GM18507 (cell line): ENCODE measurements around the gene ADARB2.

Experiments
- DNase-seq: peaks from one replicate; pipeline ENCODE4 v3.0.0; 2011; ENCODE audit warnings: low read depth; ENCODE audit not compliant: insufficient read length; ENCODE audit errors: extremely low spot score
- FAIRE-seq: peaks from 2 replicates; lab custom pipeline; 2011; peaks lifted over from hg19 to GRCh38; lab: Jason Lieb, UNC

ADARB2 gene

DNA sequence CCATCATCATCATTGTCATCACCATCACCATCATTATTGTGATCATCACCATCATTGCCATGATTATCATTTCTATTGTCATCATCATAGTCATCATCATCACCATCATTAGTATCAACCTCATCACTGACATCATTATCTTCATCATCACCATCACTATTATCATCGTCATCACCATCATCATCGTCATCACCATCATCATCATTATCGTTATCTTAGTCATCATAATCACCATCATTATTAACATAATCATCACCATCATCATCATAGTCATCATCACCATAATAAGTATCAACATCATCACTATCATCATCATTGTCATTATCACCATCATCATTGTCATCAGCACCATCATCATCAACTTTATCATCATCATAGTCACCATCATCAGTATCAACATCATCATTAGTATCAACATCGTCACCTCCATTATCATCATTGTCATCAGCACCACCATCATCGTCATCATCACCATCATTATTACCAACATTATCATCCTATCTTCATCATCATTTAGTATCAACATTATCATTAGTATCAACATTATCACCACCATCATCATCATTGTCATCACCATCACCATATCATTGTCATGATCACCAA, 241.3 kb downstream of the ADARB2 start:
- FAIRE-seq = peak; percentile 62
- DNase-seq = no peak

GRCh38 chr10:1492641-1493040, 244.7 kb downstream of the ADARB2 start:
- FAIRE-seq (no peak), DNase-seq (no peak)

GRCh38 chr10:1491901-1492300, 245.4 kb downstream of the ADARB2 start:
- no peak for DNase-seq
- FAIRE-seq = no peak

GRCh38 chr10:1489801-1490200, 247.5 kb downstream of the ADARB2 start:
- FAIRE-seq (peak; percentile 15), DNase-seq (no peak)

DNA sequence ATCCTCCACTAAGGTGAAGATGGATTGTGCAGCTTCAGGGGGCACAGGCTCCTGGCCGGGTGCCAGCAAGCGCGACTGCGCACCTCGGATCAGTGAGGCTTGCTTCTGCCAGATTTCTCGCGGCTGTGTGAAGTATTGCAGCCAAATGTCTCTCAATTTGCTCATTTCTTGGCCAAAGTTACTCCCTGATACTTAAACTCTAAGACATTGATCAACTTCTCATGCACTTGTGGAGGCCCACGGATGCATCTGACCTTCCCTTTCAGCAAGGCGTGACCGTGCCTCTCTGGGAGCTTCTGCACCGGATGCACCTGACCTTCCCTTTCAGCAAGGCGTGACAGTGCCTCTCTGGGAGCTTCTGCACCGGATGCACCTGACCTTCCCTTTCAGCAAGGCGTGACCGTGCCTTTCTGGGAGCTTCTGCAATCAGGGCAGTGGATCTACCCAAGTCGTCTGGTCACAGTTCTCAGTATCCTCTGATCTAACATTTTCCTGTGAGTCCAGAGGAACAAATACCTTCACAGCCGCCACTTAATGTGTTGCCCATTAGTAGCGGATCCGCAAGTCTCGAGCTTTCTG, 248.3 kb downstream of the ADARB2 start:
- peak; percentile 100 for FAIRE-seq
- DNase-seq = peak; percentile 39

GRCh38 chr10:1486841-1487687, 250.3 kb downstream of the ADARB2 start:
- no peak for DNase-seq
- FAIRE-seq = no peak

DNA sequence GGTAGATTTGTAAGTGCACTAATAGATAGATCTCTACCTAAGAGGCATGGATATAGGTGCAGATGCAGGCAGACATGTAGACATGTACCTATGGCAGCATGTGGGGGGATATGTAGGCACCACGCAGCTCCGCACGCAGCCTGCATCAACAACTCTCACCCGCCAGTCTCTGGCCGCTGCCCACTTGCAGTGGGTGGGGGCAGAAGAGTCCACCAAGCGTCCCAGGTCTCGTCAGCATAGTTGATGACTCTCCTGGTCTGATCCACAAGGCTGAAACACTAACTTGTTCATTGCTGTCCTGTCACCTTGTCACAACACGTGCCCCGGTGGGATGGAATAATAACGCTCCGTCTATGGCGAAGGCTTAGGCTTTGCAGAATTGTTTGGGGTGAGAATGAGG, 252.0 kb downstream of the ADARB2 start:
- FAIRE-seq = no peak
- no peak for DNase-seq

- FAIRE-seq = no peak
Observed at GRCh38 chr10:1483826-1484225, 253.5 kb downstream of the ADARB2 start.

DNA sequence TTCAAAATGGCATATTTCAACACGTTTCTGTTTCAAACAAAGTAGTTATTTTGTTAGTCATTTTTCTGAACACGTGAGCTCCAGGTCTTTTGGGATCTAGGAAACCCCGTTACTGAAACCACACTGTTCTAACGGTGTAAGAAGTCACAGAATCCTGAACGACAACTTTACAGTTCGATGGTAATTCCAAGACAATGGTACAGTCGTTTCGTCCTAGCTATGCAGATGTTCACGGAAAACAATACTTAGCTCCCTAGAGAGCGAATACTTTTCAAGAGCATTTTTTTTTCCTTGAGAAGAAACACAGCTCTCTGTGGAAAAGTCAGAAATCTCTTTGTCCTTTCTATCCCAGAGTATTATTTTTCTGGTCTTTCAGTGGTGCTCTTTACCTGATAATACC, 254.1 kb downstream of the ADARB2 start:
- no peak for FAIRE-seq
- DNase-seq = no peak

More at GRCh38 chr10:1483826-1484225, 253.5 kb downstream of the ADARB2 start:
- DNase-seq = no peak

DNA sequence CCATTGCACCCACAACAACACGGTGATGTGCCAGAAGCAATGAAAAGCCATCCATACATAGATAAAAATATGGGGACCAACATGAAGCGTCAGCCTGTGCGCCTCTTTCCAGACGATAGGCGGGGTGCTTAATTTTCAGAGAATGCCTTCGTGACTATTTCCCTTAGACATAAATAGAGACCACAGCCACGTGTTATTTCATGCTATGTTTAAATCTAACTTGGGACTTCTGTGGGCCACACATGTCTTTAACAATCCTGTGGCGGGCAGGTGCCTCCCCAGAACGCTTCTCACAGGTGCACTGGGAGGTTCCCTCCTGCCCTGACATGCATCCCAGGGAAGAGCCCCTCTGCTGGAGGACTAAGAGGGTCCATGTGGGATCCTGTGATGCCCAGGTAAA, 259.7 kb downstream of the ADARB2 start:
- FAIRE-seq (no peak), DNase-seq (no peak)

DNA sequence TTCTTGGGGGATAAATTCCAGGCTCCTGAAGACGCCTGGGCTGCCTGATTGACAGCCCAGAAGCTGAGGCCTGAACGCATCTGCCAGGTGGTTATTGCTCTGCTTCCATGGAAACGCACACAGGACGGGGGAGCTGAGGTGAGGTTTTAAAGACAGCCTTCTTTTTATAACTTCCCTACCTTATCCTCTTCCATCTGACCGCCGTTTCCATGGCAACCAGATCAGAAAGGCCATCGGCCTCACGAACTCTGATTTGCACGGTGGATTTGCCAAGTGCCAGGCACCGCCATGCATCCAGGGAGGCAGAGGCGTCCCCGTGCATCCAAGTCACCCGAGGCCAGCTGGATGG, 260.9 kb downstream of the ADARB2 start:
- DNase-seq (no peak), FAIRE-seq (no peak)

GRCh38 chr10:1475771-1476454, 261.4 kb downstream of the ADARB2 start:
- FAIRE-seq (peak; percentile 15), DNase-seq (no peak)

- no peak for FAIRE-seq
Observed at GRCh38 chr10:1475098-1475591, 262.2 kb downstream of the ADARB2 start.

GRCh38 chr10:1474376-1475097, 262.8 kb downstream of the ADARB2 start:
- no peak for FAIRE-seq

More at GRCh38 chr10:1475098-1475591, 262.2 kb downstream of the ADARB2 start:
- DNase-seq = no peak

DNA sequence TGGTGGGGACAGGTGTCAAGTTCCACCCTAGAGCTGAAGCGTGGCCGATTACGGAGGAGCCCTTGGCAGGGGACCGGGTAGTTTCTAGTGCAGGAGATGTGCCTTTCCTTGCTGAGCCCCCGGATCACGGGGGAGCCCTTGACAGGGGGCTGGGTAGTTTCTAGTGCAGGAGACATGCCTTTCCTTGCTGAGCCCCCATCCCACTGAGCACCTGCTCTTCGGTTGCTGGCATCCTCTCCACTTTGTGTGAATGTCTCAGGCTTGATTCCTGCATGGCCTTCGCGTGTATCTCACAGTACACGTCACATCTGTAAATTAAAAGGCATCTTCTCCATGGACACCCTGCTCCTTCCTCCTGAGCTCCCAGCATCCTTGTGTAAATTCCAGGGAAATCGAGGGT, 263.5 kb downstream of the ADARB2 start:
- DNase-seq (no peak), FAIRE-seq (no peak)

More at GRCh38 chr10:1474376-1475097, 262.8 kb downstream of the ADARB2 start:
- no peak for DNase-seq

DNA sequence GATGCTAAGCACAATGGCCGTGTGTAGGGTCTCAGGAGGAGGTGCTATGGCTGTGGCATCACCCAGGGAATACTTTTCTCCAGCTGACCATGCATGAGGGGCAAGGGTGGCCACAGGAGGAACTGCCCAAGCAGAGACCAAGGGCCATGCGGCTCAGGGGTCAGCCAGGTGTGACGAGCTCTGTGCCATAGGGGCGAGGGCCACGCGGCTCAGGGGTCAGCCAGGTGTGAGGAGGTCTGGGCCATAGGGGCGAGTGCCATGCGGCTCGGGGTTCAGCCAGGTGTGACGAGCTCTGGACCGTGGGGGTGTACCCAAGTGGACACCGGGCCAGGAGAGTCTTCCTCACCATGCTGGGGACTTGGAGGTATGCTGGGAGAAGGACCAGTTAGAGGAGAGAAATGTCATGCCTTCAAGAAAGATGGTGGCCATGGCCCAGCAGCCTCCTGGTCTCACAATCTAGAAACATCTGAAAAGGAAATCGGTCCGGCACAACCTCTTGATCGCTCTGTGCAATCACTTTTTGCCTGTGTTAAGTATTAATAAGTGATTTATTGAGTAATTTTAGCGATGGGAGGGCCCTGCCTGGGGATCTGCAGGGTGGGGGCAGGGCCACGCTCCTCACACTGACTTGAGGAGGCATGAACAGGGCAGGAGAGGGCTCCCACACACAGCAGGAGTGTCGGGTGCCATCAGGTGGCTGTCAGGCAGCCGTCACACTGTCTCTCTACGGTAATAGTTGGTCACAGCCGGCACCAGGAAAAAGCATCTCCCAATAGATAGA, 265.0 kb downstream of the ADARB2 start:
- DNase-seq (no peak), FAIRE-seq (no peak)

GRCh38 chr10:1468811-1469210, 268.5 kb downstream of the ADARB2 start:
- no peak for DNase-seq
- no peak for FAIRE-seq

- DNase-seq = no peak
- no peak for FAIRE-seq
Observed at GRCh38 chr10:1467334-1468076, 269.8 kb downstream of the ADARB2 start.
